Left lobe of liver (tissue), 2 donors: Measurements from ENCODE around the gene TANC2. TPM values are rescaled to one million over a fixed set of nuclear protein-coding genes. Genes with fewer than 3 reads are reported as not detected.
"Not testable (repeated sequence)": the region's sequence is repeated elsewhere in the genome, so short reads cannot be mapped to it uniquely, and the experiment has no call there.

Experiments used
- ATAC-seq: fragments of 200-7000 bp; cut with Tn5 transposase; one replicate; pipeline ENCODE4 v1.9.1; 2020; ENCODE audit warnings: mild to moderate bottlenecking, moderate library complexity
- DNase-seq: peaks from one replicate; pipeline ENCODE4 v3.0.0-alpha.2; 2020; ENCODE audit warnings: low spot score
- total RNA-seq: library from RNA; stranded (reverse); gene quantifications from one replicate; pipeline ENCODE4 v1.2.1, GENCODE V29; 2021
- donor health status: DM: no; HTN: no; CAD: no; lungs with moderate emphysema.
- donor health status: DM: no; HTN: yes; CAD: no.

TANC2 gene
- total RNA-seq, 1 donor from 2014 or later, result 3.0 TPM

- ATAC-seq (no peak), DNase-seq (no peak)
These were observed 2.7 kb upstream of the TANC2 start for GRCh38 chr17:62963296-62963695.

- no peak for ATAC-seq
- DNase-seq, result no peak
These were observed 1.5 kb upstream of the TANC2 start for GRCh38 chr17:62964506-62964905.

GRCh38 chr17:62965174-62965685 is 805 bp upstream of the TANC2 start:
- DNase-seq (no peak), ATAC-seq (no peak)

- ATAC-seq (no peak), DNase-seq (no peak)
These were observed 580 bp downstream of the TANC2 start for GRCh38 chr17:62966426-62967204.

- ATAC-seq, result no peak
These were observed 1.1 kb downstream of the TANC2 start for GRCh38 chr17:62967205-62967529.

GRCh38 chr17:62968445-62968923 is 2.4 kb downstream of the TANC2 start:
- no peak for DNase-seq

More at GRCh38 chr17:62967205-62967529, 1.1 kb downstream of the TANC2 start:
- no peak for DNase-seq

GRCh38 chr17:62970610-62971009 is 4.6 kb downstream of the TANC2 start:
- ATAC-seq, result no peak
- no peak for DNase-seq

More at GRCh38 chr17:62968445-62968923, 2.4 kb downstream of the TANC2 start:
- ATAC-seq, result peak; percentile 80

- DNase-seq, result no peak
- ATAC-seq, result no peak
These were observed 5.8 kb downstream of the TANC2 start for GRCh38 chr17:62971853-62972252.

GRCh38 chr17:62974788-62975187 is 8.8 kb downstream of the TANC2 start:
- no peak for ATAC-seq
- DNase-seq, result no peak

GRCh38 chr17:62975206-62975605 is 9.2 kb downstream of the TANC2 start:
- ATAC-seq (no peak), DNase-seq (no peak)

- ATAC-seq, DNase-seq: not testable (repeated sequence)
These were observed 10.7 kb downstream of the TANC2 start for GRCh38 chr17:62976643-62977231.

- no peak for ATAC-seq
- DNase-seq, result no peak
These were observed 14.8 kb downstream of the TANC2 start for GRCh38 chr17:62980842-62981241.

- DNase-seq, result no peak
- ATAC-seq, result no peak
These were observed 15.9 kb downstream of the TANC2 start for GRCh38 chr17:62981933-62982332.

- DNase-seq (no peak), ATAC-seq (no peak)
These were observed 18.8 kb downstream of the TANC2 start for GRCh38 chr17:62984801-62985200.

GRCh38 chr17:62986549-62986948 is 20.5 kb downstream of the TANC2 start:
- DNase-seq (no peak), ATAC-seq (no peak)

GRCh38 chr17:62987136-62987535 is 21.1 kb downstream of the TANC2 start:
- ATAC-seq (no peak), DNase-seq (no peak)

- DNase-seq (no peak), ATAC-seq (no peak)
These were observed 23.5 kb downstream of the TANC2 start for GRCh38 chr17:62989501-62989900.

- ATAC-seq (no peak), DNase-seq (no peak)
These were observed 28.9 kb downstream of the TANC2 start for GRCh38 chr17:62994931-62995330.

- ATAC-seq, result peak; percentile 83
- DNase-seq, result no peak
These were observed 29.4 kb downstream of the TANC2 start for GRCh38 chr17:62995377-62995885.

GRCh38 chr17:62996221-62996620 is 30.2 kb downstream of the TANC2 start:
- ATAC-seq, result no peak
- no peak for DNase-seq

- no peak for ATAC-seq
These were observed 32.1 kb downstream of the TANC2 start for GRCh38 chr17:62998166-62998565.

More at GRCh38 chr17:62998166-62998565, 32.1 kb downstream of the TANC2 start:
- DNase-seq, result no peak
